Epithelial cell of esophagus (primary cell): ENCODE measurements around the gene CCDC137.
A peak's percentile ranks its signal among the peaks of the same experiment; 100 is the strongest.

Source experiments
- DNase-seq: peaks from one replicate; pipeline ENCODE4 v3.0.0; 2010; ENCODE audit warnings: low read depth
- H3K4me3 ChIP-seq: 2 replicates; pipeline ENCODE4 v1.5.1; 2011; ENCODE audit warnings: mild to moderate bottlenecking, low read length, control low read depth
- CTCF ChIP-seq: IDR thresholded peaks from 2 replicates; pipeline ENCODE4 v1.5.1; 2011; ENCODE audit warnings: low read depth, mild to moderate bottlenecking, low read length, control low read depth, inconsistent platforms; ENCODE audit not compliant: insufficient read depth; ENCODE audit errors: missing control alignments

CCDC137 gene

GRCh38 chr17:81651692-81652091, 14.8 kb upstream of the CCDC137 start:
- peak; percentile 65 for DNase-seq
- no peak overlapping the region for H3K4me3 ChIP-seq
- no peak for TF ChIP-seq CTCF

GRCh38 chr17:81652906-81653771, 13.4 kb upstream of the CCDC137 start:
- H3K4me3 ChIP-seq: no peak overlapping the region
- DNase-seq: no peak
- TF ChIP-seq CTCF: no peak

GRCh38 chr17:81655378-81656117, 11.0 kb upstream of the CCDC137 start:
- TF ChIP-seq CTCF: no peak
- H3K4me3 ChIP-seq: no peak overlapping the region
- no peak for DNase-seq

- no peak for DNase-seq
- TF ChIP-seq CTCF: no peak
Observed at GRCh38 chr17:81656118-81656743, 10.3 kb upstream of the CCDC137 start, which contains the start of gene PDE6G. PDE6G (minus strand) TSS chr17:81656542; CDS start chr17:81653305, 3,237 bp downstream.

GRCh38 chr17:81656835-81657234, 9.7 kb upstream of the CCDC137 start:
- DNase-seq: no peak
- H3K4me3 ChIP-seq: no peak overlapping the region
- TF ChIP-seq CTCF: no peak

More at GRCh38 chr17:81656118-81656743, 10.3 kb upstream of the CCDC137 start, which contains the start of gene PDE6G:
- H3K4me3 ChIP-seq: no peak within 1 kb of the TSS

- TF ChIP-seq CTCF: no peak
- H3K4me3 ChIP-seq: no peak overlapping the region
- no peak for DNase-seq
Observed at GRCh38 chr17:81659038-81659437, 7.5 kb upstream of the CCDC137 start.
